HPDE6-E6E7 (cell line): ENCODE measurements around the gene PABPC5.

Experiments
- DNase-seq: peaks from one replicate; pipeline ENCODE4 v3.0.0; 2011; ENCODE audit warnings: missing footprints; ENCODE audit errors: extremely low spot score

Gene PABPC5

DNA sequence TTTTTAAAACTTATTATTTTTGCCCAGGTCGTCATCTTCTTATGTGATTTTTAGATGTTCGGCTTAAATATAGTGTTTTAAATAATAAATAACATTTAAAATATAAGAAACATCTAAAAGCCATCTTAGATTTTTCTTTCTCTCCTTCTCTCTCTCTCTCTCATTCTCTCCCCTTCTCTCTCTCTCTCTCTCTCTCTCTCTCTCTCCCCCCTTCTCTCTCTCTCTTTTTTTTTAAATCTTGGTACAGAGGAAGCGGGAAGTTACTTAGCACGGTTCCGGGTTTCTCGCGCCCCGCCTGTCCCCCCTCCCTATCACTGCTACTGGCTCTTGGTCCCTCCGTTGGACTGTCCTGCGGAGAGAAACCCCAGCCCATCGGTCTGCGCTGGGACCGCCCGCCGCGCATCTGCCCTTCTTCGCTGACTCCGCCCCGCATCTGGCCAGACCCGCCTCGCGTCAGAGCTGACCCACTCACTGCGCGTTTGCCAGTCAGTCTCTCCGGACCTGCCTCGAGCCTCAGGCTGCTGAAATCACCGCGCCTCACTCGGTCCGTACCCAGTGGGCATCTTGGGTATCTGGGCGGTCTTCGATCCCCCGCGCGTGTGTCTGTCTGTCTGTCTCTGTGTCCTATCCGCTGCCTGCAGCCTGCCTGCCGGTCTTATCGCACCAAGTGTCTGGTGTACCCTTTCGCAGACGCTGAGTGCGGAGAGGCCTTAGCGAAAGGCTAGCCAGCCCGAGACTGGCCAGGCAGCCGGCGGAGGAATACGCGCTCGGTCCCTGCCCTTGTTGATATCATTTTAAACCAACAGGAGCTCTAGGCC lies at the start of gene PABPC5:
Gene PABPC5, plus strand, starts transcription at position 489 of the 818 bp plus-strand sequence. CDS start 739 bp downstream, outside the sequence.
- no peak for DNase-seq

DNA sequence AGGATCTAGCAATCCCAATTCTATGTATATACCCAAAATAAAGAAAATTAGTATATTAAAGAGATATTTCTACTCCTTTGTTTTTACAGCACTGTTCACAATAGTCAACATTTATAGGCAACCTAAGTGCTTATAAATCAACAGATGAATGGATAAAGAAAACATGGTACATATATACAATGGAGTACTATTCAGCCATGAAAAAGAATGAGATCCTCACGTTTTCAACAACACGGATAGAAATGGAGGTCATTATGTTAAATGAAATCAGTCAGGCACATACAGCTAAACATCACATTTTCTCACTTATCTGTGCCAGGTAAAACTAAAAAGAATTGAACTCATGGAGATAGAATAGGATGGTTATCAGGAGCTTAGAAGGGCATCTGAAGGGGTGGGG lies 45.6 kb upstream of the PABPC5 start:
- no peak for DNase-seq

DNA sequence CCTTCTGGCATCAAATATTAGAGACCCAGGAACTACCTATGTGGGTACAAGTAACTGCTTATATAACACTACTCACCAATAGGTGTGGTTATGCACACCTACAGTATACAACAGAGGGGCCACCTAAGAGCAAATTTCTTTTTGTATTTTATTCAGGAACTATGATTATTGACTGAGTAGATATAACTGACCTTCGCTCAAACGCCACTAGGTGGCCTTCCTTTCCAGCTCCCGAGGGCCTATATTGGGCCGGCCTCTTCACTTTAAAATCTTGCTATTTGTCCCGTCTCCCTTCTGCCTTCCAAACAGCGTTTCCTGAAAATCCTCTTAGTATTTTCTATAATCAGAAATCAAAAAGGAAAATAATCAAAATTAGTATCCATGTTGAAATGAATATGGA lies 19.9 kb upstream of the PABPC5 start:
- no peak for DNase-seq

DNA sequence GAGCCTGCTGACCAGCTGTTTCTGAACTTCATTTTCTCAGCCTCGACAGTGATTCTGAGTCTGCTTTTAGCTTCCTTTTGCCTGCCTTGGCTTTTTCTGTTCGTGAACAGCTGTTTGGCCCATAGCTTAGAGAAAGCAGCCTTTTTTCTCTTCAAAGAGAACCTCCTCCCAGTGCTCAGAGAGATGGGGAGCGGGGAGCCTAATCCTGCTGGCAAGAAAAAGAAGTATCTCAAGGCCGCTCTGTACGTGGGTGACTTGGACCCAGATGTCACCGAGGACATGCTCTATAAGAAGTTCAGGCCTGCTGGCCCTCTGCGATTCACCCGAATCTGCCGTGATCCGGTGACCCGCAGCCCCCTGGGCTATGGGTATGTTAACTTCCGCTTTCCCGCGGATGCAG lies 756 bp downstream of the PABPC5 start:
- DNase-seq: no peak
